ENCODE data around the gene SYT7.

DNA sequence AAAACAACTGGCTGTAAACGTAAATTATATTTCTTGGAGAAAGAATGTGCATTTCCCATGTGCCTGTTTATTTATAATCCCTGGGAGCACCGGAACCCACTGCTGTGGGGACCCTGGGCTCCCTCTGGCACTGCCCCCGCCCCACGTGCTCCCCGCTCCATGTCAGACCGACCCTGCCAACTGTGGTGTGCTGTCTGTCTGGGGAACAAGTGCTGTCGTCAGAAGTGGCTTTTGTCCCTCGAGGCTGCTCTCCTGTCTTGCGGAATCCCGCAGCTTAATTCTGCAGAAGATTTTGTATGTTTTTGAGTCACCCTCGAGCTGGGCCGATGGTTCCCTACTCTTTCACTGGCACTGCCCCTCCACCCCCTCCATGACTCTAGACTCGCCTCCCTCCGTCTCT, 69.9 kb downstream of the SYT7 start:
- TF ChIP-seq REST (IDR thresholded peaks at IDR 0.05; ENCODE audit: insufficient read depth in 1 of 2, low read depth in 2 of 2, low read length in 1 of 2) (no peak), CTCF (IDR thresholded peaks at IDR 0.05) (no peak)
